HepG2 (cell line): ENCODE data around the gene NPHP1. TPM values are rescaled to one million over a fixed set of nuclear protein-coding genes. Genes with fewer than 3 reads are reported as not detected.

ENCODE experiments used
- ARID2 ChIP-seq: sonication (generic); formaldehyde crosslinking; IDR thresholded peaks from 2 replicates; pipeline ENCODE4 v1.8.1; 2022; ENCODE audit warnings: mild to moderate bottlenecking, missing genetic modification reagents, borderline replicate concordance
- FOXJ3 ChIP-seq: sonication (generic); formaldehyde crosslinking; IDR thresholded peaks from 2 replicates; pipeline ENCODE4 v1.4.0; 2020; ENCODE audit warnings: missing genetic modification reagents, mild to moderate bottlenecking, borderline replicate concordance
- HCFC1 ChIP-seq: fragments of 150-350 bp; IDR thresholded peaks from 2 replicates; pipeline ENCODE4 v1.6.1; 2014; ENCODE audit warnings: low read depth, low read length
- HOXA3 ChIP-seq: sonication (generic); formaldehyde crosslinking; IDR thresholded peaks from 2 replicates; pipeline ENCODE4 v1.5.0; 2020; ENCODE audit warnings: missing genetic modification reagents
- RBM39 ChIP-seq: fragments of 200-400 bp; formaldehyde crosslinking; IDR thresholded peaks from one replicate; pipeline ENCODE4 v1.6.1; 2018; ENCODE audit warnings: antibody characterized with exemption, mild to moderate bottlenecking, low read depth, low read length; ENCODE audit not compliant: poor library complexity, severe bottlenecking
- RERE ChIP-seq: IDR thresholded peaks from 2 replicates; pipeline ENCODE4 v1.6.1; 2016; ENCODE audit warnings: low read depth, missing genetic modification reagents, missing compliant biosample characterization
- SMAD1 ChIP-seq: sonication (generic); formaldehyde crosslinking; IDR thresholded peaks from 2 replicates; pipeline ENCODE4 v1.4.0; 2020; ENCODE audit warnings: missing genetic modification reagents, low read depth, mild to moderate bottlenecking, borderline replicate concordance
- YY1 ChIP-seq: IDR thresholded peaks from 2 replicates; pipeline ENCODE4 v1.6.1; 2011; ENCODE audit warnings: low read length, low read depth, moderate library complexity, mild to moderate bottlenecking; ENCODE audit not compliant: insufficient read depth, insufficient replicate concordance
- ZBTB25 ChIP-seq: IDR thresholded peaks from 2 replicates; pipeline ENCODE4 v1.6.1; 2018; ENCODE audit warnings: missing genetic modification reagents
- ZBTB46 ChIP-seq: sonication (generic); formaldehyde crosslinking; IDR thresholded peaks from 2 replicates; pipeline ENCODE4 v1.4.0; 2020; ENCODE audit warnings: mild to moderate bottlenecking, missing genetic modification reagents, borderline replicate concordance
- ZEB1 ChIP-seq: IDR thresholded peaks from 2 replicates; pipeline ENCODE4 v1.6.1; 2012; ENCODE audit warnings: mild to moderate bottlenecking, low read depth, inconsistent platforms; ENCODE audit not compliant: insufficient replicate concordance
- ZNF546 ChIP-seq: sonication (generic); formaldehyde crosslinking; conservative IDR thresholded peaks from 2 replicates; pipeline ENCODE4 v1.8.1; 2023; ENCODE audit warnings: mild to moderate bottlenecking, missing genetic modification reagents
- ZNF598 ChIP-seq: sonication (generic); formaldehyde crosslinking; IDR thresholded peaks from 2 replicates; pipeline ENCODE4 v1.5.1; 2020; ENCODE audit warnings: mild to moderate bottlenecking, missing genetic modification reagents, borderline replicate concordance
- ZNF746 ChIP-seq: sonication (generic); formaldehyde crosslinking; IDR thresholded peaks from 2 replicates; pipeline ENCODE4 v1.8.0; 2022; ENCODE audit warnings: mild to moderate bottlenecking, missing genetic modification reagents
- polyA plus RNA-seq, 8 experiments: library from polyadenylated mRNA; depleted of rRNA in 3 of 8; stranded (reverse) in 7 of 8; unstranded in 1 of 8; fragments of >200 nt; fragmentation: Illumina TruSeq in 4 of 8; extraction: Trizol in 4 of 8; gene quantifications; 2 replicates each; pipeline versions ENCODE4 v1.2.1 to v1.2.3, GENCODE V29; 2011 to 2016; ENCODE audit warnings: low read depth in 4 of 8, missing spikeins in 1 of 8, mixed read lengths in 1 of 8; ENCODE audit not compliant: insufficient read depth in 1 of 8
- total RNA-seq, 5 experiments: library from RNA; depleted of rRNA; stranded (reverse); fragments of >200 nt; fragmentation: Illumina TruSeq; extraction: Trizol; gene quantifications; 2 replicates each; pipeline ENCODE4 v1.2.3, GENCODE V29; 2016; ENCODE audit warnings: low read depth in 1 of 5
- TF ChIP-seq, protein P1 (sequence below): sonication (generic); formaldehyde crosslinking; conservative IDR thresholded peaks from 2 replicates; pipeline ENCODE4 v1.4.0; 2020; ENCODE audit warnings: mild to moderate bottlenecking, missing genetic modification reagents, moderate library complexity

NPHP1 gene
- total and polyA plus RNA-seq, 2 of the 13 experiments (the other 11 are each of a cell fraction or from before 2014, with no cell fraction given): 2.7 to 4.8 TPM

- TF ChIP-seq ZNF546 (CRISPR knock-in tag) (0 out of 2 replicates have a peak, but pooled peaks have one; percentile 42), RBM39 (peak; percentile 52), HOXA3 (CRISPR knock-in tag) (peak; percentile 96), ZBTB46 (no peak), HCFC1 (peak; percentile 80), RERE (CRISPR knock-in tag) (0 out of 2 replicates have a peak, but pooled peaks have one; percentile 23), ZNF746 (CRISPR knock-in tag) (peak; percentile 50; the same call in 1 of the 2 replicates), ZNF598 (CRISPR knock-in tag) (peak; percentile 80; the same call in 1 of the 2 replicates), SMAD1 (peak; percentile 77; the same call in 1 of the 2 replicates), ARID2 (peak; percentile 80), ZBTB25 (CRISPR knock-in tag) (peak; percentile 69), ZEB1 (no peak), YY1 (peak; percentile 75), FOXJ3 (CRISPR knock-in tag) (peak; percentile 72; the same call in 1 of the 2 replicates)
- TF ChIP-seq, protein P1, sequence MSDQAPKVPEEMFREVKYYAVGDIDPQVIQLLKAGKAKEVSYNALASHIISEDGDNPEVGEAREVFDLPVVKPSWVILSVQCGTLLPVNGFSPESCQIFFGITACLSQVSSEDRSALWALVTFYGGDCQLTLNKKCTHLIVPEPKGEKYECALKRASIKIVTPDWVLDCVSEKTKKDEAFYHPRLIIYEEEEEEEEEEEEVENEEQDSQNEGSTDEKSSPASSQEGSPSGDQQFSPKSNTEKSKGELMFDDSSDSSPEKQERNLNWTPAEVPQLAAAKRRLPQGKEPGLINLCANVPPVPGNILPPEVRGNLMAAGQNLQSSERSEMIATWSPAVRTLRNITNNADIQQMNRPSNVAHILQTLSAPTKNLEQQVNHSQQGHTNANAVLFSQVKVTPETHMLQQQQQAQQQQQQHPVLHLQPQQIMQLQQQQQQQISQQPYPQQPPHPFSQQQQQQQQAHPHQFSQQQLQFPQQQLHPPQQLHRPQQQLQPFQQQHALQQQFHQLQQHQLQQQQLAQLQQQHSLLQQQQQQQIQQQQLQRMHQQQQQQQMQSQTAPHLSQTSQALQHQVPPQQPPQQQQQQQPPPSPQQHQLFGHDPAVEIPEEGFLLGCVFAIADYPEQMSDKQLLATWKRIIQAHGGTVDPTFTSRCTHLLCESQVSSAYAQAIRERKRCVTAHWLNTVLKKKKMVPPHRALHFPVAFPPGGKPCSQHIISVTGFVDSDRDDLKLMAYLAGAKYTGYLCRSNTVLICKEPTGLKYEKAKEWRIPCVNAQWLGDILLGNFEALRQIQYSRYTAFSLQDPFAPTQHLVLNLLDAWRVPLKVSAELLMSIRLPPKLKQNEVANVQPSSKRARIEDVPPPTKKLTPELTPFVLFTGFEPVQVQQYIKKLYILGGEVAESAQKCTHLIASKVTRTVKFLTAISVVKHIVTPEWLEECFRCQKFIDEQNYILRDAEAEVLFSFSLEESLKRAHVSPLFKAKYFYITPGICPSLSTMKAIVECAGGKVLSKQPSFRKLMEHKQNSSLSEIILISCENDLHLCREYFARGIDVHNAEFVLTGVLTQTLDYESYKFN: no peak
Measured at GRCh38 chr2:110204408-110205385, at the start of gene NPHP1 (continued).
